HepG2 (cell line): Measurements from ENCODE around the gene DLL4. TPM values are rescaled to one million over a fixed set of nuclear protein-coding genes. Genes with fewer than 3 reads are reported as not detected.

Source experiments
- CHD4 ChIP-seq: fragments of 200-600 bp; sonication (generic); IDR thresholded peaks from 2 replicates; pipeline ENCODE4 v1.7.0; 2017; ENCODE audit warnings: mild to moderate bottlenecking, low read length, borderline replicate concordance
- RFX3 ChIP-seq: IDR thresholded peaks from 2 replicates; pipeline ENCODE4 v1.6.1; 2016; ENCODE audit warnings: missing biosample characterization, missing genetic modification reagents
- SOX5 ChIP-seq: IDR thresholded peaks from 2 replicates; pipeline ENCODE4 v1.6.1; 2016; ENCODE audit warnings: borderline replicate concordance
- SP4 ChIP-seq: sonication (generic); formaldehyde crosslinking; IDR thresholded peaks from 2 replicates; pipeline ENCODE4 v1.8.1; 2023; ENCODE audit warnings: mild to moderate bottlenecking, missing genetic modification reagents
- STAT5B ChIP-seq: sonication (generic); formaldehyde crosslinking; IDR thresholded peaks from 2 replicates; pipeline ENCODE4 v1.4.0; 2020; ENCODE audit warnings: missing genetic modification reagents
- TGIF2 ChIP-seq: IDR thresholded peaks from 2 replicates; pipeline ENCODE4 v1.6.1; 2016; ENCODE audit warnings: control low read depth, missing compliant biosample characterization
- WIZ ChIP-seq: sonication (generic); formaldehyde crosslinking; IDR thresholded peaks from 2 replicates; pipeline ENCODE4 v1.5.1; 2020; ENCODE audit warnings: mild to moderate bottlenecking, missing genetic modification reagents
- ZBTB8A ChIP-seq: sonication (generic); formaldehyde crosslinking; IDR thresholded peaks from 2 replicates; pipeline ENCODE4 v1.4.0; 2020; ENCODE audit warnings: mild to moderate bottlenecking, low read depth, missing genetic modification reagents, borderline replicate concordance
- ZFP90 ChIP-seq: sonication (generic); formaldehyde crosslinking; IDR thresholded peaks from 2 replicates; pipeline ENCODE4 v1.8.0; 2022; ENCODE audit warnings: missing genetic modification reagents, mild to moderate bottlenecking, inconsistent platforms, borderline replicate concordance
- ZKSCAN8 ChIP-seq: IDR thresholded peaks from 2 replicates; pipeline ENCODE4 v1.6.1; 2016; ENCODE audit warnings: borderline replicate concordance, missing genetic modification reagents, missing compliant biosample characterization
- ZNF12 ChIP-seq: sonication (generic); formaldehyde crosslinking; IDR thresholded peaks from 2 replicates; pipeline ENCODE4 v1.5.0; 2020; ENCODE audit warnings: missing genetic modification reagents
- ZNF136 ChIP-seq: sonication (generic); formaldehyde crosslinking; IDR thresholded peaks from 2 replicates; pipeline ENCODE4 v1.8.1; 2022; ENCODE audit warnings: low read depth, mild to moderate bottlenecking, moderate library complexity, missing genetic modification reagents
- ZNF232 ChIP-seq: sonication (generic); formaldehyde crosslinking; IDR thresholded peaks from 2 replicates; pipeline ENCODE4 v1.4.0; 2020; ENCODE audit warnings: missing genetic modification reagents, borderline replicate concordance
- ZNF256 ChIP-seq: sonication (generic); formaldehyde crosslinking; conservative IDR thresholded peaks from 2 replicates; pipeline ENCODE4 v1.4.0; 2020; ENCODE audit warnings: missing genetic modification reagents
- ZNF296 ChIP-seq: sonication (generic); formaldehyde crosslinking; conservative IDR thresholded peaks from 2 replicates; pipeline ENCODE4 v1.5.0; 2020; ENCODE audit warnings: mild to moderate bottlenecking, missing genetic modification reagents
- ZNF432 ChIP-seq: sonication (generic); formaldehyde crosslinking; IDR thresholded peaks from 2 replicates; pipeline ENCODE4 v1.5.0; 2020; ENCODE audit warnings: missing genetic modification reagents, mild to moderate bottlenecking, borderline replicate concordance
- ZNF484 ChIP-seq: sonication (generic); formaldehyde crosslinking; IDR thresholded peaks from 2 replicates; pipeline ENCODE4 v1.5.1; 2020; ENCODE audit warnings: mild to moderate bottlenecking, low read depth, missing genetic modification reagents, borderline replicate concordance
- ZNF501 ChIP-seq: sonication (generic); formaldehyde crosslinking; IDR thresholded peaks from 2 replicates; pipeline ENCODE4 v1.5.1; 2020; ENCODE audit warnings: mild to moderate bottlenecking, moderate library complexity, missing genetic modification reagents
- ZNF598 ChIP-seq: sonication (generic); formaldehyde crosslinking; IDR thresholded peaks from 2 replicates; pipeline ENCODE4 v1.5.1; 2020; ENCODE audit warnings: mild to moderate bottlenecking, missing genetic modification reagents, borderline replicate concordance
- ZNF678 ChIP-seq: sonication (generic); formaldehyde crosslinking; IDR thresholded peaks from 2 replicates; pipeline ENCODE4 v1.4.0; 2020; ENCODE audit warnings: mild to moderate bottlenecking, missing genetic modification reagents
- ZNF782 ChIP-seq: sonication (generic); formaldehyde crosslinking; IDR thresholded peaks from 2 replicates; pipeline ENCODE4 v1.4.0; 2020; ENCODE audit warnings: missing genetic modification reagents, mild to moderate bottlenecking, borderline replicate concordance
- ZNF850 ChIP-seq: sonication (generic); formaldehyde crosslinking; conservative IDR thresholded peaks from 2 replicates; pipeline ENCODE4 v1.9.0; 2021; ENCODE audit warnings: mild to moderate bottlenecking, missing genetic modification reagents
- polyA plus RNA-seq, 8 experiments: library from polyadenylated mRNA; depleted of rRNA in 3 of 8; stranded (reverse) in 7 of 8; unstranded in 1 of 8; fragments of >200 nt; fragmentation: Illumina TruSeq in 4 of 8; extraction: Trizol in 4 of 8; gene quantifications; 2 replicates each; pipeline versions ENCODE4 v1.2.1 to v1.2.3, GENCODE V29; 2011 to 2016; ENCODE audit warnings: low read depth in 4 of 8, missing spikeins in 1 of 8, mixed read lengths in 1 of 8; ENCODE audit not compliant: insufficient read depth in 1 of 8
- total RNA-seq, 5 experiments: library from RNA; depleted of rRNA; stranded (reverse); fragments of >200 nt; fragmentation: Illumina TruSeq; extraction: Trizol; gene quantifications; 2 replicates each; pipeline ENCODE4 v1.2.3, GENCODE V29; 2016; ENCODE audit warnings: low read depth in 1 of 5
- TF ChIP-seq, protein P1 (sequence below), 2 experiments: sonication (generic) in 1 of 2; formaldehyde crosslinking in 1 of 2; IDR thresholded peaks; 2 replicates each; pipeline versions ENCODE4 v1.4.0 to v1.6.1; 2018 to 2020; ENCODE audit warnings: missing genetic modification reagents in 2 of 2, borderline replicate concordance in 1 of 2, low read depth in 1 of 2, mild to moderate bottlenecking in 1 of 2, missing biosample characterization in 1 of 2
- TF ChIP-seq, protein P2 (sequence below): IDR thresholded peaks from 2 replicates; pipeline ENCODE4 v1.6.1; 2018; ENCODE audit warnings: missing genetic modification reagents, mild to moderate bottlenecking, missing compliant biosample characterization
- TF ChIP-seq, protein P3 (sequence below): sonication (generic); formaldehyde crosslinking; IDR thresholded peaks from 2 replicates; pipeline ENCODE4 v1.4.0; 2020; ENCODE audit warnings: missing genetic modification reagents, low read depth, mild to moderate bottlenecking, borderline replicate concordance

DLL4 gene
- total and polyA plus RNA-seq, 2 of the 13 experiments (the other 11 are each of a cell fraction or from before 2014, with no cell fraction given): 0.20 to 0.25 TPM

DNA sequence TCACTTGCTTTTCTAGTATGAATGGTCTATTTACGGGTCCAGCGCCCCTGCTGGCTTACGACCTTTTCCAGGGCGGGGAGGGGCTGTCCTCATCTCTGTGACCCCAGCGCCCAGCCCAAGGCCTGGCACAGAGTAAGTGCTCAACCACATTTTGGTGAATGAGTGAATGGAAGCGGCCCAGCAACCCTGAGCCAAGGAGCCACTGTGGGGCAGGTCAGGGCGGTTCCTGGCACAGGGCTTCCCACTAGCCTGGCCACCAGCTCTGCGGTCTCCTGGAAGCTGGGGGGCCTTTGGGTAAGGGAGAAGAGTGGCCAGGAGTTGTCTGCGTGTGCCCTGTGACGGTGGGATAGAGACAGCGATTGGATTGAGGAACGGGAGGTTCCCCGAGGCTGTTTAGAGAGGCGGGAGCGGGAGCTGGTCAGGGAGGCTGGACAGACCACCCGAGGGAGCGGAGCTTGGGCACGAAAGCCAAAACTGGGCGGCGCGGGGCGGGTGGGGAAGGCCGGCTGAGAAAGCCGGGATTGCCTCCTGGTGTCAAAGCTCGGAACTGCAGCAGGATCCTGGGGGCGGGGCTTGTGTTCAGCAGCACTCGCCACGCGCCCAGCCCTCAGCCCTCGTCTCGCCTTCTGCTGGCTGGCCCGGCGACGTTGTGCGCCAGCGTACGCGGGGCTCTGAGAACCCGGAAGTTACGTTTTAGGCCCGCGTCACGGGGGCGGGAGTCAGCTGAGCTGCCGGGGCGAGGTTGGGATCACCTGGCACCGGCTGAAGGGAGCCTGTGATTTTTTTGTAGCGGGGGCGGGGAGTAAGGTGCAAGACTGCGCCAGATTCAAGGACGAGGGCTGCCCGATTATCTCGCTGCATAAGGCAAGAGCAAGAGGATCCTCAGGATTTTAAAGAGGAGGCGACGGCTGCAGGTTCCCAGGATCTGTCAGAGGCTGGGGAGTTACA lies 35.1 kb upstream of the DLL4 start, which contains the start of gene VPS18 (continued):
- TF ChIP-seq, protein P1, sequence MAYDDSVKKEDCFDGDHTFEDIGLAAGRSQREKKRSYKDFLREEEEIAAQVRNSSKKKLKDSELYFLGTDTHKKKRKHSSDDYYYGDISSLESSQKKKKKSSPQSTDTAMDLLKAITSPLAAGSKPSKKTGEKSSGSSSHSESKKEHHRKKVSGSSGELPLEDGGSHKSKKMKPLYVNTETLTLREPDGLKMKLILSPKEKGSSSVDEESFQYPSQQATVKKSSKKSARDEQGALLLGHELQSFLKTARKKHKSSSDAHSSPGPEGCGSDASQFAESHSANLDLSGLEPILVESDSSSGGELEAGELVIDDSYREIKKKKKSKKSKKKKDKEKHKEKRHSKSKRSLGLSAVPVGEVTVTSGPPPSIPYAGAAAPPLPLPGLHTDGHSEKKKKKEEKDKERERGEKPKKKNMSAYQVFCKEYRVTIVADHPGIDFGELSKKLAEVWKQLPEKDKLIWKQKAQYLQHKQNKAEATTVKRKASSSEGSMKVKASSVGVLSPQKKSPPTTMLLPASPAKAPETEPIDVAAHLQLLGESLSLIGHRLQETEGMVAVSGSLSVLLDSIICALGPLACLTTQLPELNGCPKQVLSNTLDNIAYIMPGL (CRISPR knock-in tag; IDR thresholded peaks at IDR 0.05; ENCODE audit: borderline replicate concordance in 1 of 2, low read depth in 1 of 2): peak; percentile 84 to 95; a peak in 3 of 4 replicates
- no peak for TF ChIP-seq CHD4
- TF ChIP-seq, protein P2, sequence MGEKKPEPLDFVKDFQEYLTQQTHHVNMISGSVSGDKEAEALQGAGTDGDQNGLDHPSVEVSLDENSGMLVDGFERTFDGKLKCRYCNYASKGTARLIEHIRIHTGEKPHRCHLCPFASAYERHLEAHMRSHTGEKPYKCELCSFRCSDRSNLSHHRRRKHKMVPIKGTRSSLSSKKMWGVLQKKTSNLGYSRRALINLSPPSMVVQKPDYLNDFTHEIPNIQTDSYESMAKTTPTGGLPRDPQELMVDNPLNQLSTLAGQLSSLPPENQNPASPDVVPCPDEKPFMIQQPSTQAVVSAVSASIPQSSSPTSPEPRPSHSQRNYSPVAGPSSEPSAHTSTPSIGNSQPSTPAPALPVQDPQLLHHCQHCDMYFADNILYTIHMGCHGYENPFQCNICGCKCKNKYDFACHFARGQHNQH: peak; percentile 51
- no peak for TF ChIP-seq STAT5B (CRISPR knock-in tag)
- no peak for TF ChIP-seq WIZ (CRISPR knock-in tag)
- TF ChIP-seq ZNF12: 0 out of 2 replicates have a peak, but pooled peaks have one; percentile 62
- TF ChIP-seq SOX5 (CRISPR knock-in tag): peak; percentile 37; the same call in 1 of the 2 replicates
- no peak; the same call in 1 of the 2 replicates for TF ChIP-seq ZKSCAN8 (CRISPR knock-in tag)
- TF ChIP-seq ZNF850 (CRISPR knock-in tag): no peak
- peak; percentile 63; the same call in 1 of the 2 replicates for TF ChIP-seq TGIF2 (CRISPR knock-in tag)
- TF ChIP-seq ZNF432: no peak
- no peak for TF ChIP-seq ZNF782
- TF ChIP-seq, protein P3, sequence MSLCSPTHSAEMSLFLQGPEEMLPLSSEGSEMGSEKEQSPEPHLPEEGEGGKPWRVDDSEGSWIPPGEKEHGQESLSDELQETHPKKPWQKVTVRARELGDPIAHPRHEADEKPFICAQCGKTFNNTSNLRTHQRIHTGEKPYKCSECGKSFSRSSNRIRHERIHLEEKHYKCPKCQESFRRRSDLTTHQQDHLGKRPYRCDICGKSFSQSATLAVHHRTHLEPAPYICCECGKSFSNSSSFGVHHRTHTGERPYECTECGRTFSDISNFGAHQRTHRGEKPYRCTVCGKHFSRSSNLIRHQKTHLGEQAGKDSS: peak; percentile 56; the same call in 1 of the 2 replicates
- TF ChIP-seq ZNF501 (CRISPR knock-in tag): no peak; the same call in 1 of the 2 replicates
- TF ChIP-seq ZNF678 (CRISPR knock-in tag): no peak
- TF ChIP-seq ZFP90 (CRISPR knock-in tag): no peak
- TF ChIP-seq SP4 (CRISPR knock-in tag): no peak; the same call in none of the 2 replicates
- TF ChIP-seq ZBTB8A (CRISPR knock-in tag): peak; percentile 35; the same call in 1 of the 2 replicates
- TF ChIP-seq ZNF598 (CRISPR knock-in tag): peak; percentile 33; the same call in 1 of the 2 replicates
- peak; percentile 68 for TF ChIP-seq ZNF296
- no peak for TF ChIP-seq RFX3 (CRISPR knock-in tag)
- TF ChIP-seq ZNF256: no peak
- TF ChIP-seq ZNF484 (CRISPR knock-in tag): no peak
- TF ChIP-seq ZNF232 (CRISPR knock-in tag): no peak
- no peak; the same call in 1 of the 2 replicates for TF ChIP-seq ZNF136 (CRISPR knock-in tag)
